ENCODE data around the gene PPP1R14C. TPM values are rescaled to one million over a fixed set of nuclear protein-coding genes. Genes with fewer than 3 reads are reported as not detected.
A peak's percentile ranks its signal among the peaks of the same experiment; 100 is the strongest.

Gene PPP1R14C
- polyA plus RNA-seq, 3 donors, result 0.11 TPM; not detected in 2

DNA sequence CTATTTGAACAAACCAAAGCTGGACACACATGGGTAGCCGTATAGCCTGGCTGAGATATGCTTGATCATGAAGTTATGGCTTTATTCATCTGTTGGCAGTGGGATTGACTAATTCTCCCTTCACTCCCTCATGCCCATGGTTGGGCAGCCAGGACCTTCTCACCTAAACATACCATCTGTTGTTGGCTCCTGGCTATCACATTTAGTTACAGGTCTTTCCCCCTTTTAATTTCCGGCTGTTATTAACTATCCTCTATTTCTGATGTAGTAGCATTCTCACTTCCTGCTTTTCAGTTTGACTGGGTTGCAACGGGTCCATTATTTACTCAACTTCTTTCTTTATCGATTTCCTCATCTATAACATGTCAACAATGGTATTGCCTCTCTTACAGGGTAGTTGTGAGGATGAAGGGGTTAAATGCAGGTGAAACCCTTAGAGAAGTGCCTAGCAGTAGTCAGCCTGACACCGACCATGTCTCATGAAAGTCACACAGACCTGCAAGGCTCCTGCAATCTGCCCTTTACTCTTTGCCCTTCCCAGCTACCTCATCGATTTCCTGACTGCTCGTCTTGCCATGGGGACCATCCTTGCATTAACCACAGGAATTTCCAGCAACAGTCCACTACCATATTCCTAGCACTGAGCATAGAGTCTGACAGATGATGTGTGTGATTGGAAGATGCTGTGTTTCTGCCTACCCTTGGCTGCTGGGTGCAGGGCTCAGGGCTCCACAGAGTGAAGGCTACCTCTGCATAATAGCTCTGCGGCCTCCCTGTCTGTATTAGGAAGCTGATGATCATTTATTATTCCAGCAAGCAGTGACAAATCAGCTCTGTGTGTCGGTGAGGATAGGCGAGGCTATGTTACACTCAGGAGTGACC is 42.2 kb downstream of the PPP1R14C start:
- intact Hi-C loops (cut with micrococcal nuclease), result no loop called here
- H3K9me3 ChIP-seq (replicated peaks in 1 of 2; ENCODE audit: control insufficient read depth in 1 of 2, insufficient read depth in 1 of 2, low read length in 2 of 2), result no peaks in the 10 kb centered on the region
- H3K27me3 ChIP-seq (ENCODE audit: control insufficient read depth in 2 of 2, insufficient read depth in 2 of 2, low read length in 2 of 2), result no peaks in the 10 kb centered on the region
- no peak overlapping the region for H3K9ac ChIP-seq (ENCODE audit: insufficient read depth, low read length, poor library complexity, severe bottlenecking)
- Mint-ChIP-seq H3K4me3 (no peak overlapping the region), H3K4me1 (peaks cover 19% of the 10 kb centered on the region), H3K27me3 (ENCODE audit: low read depth in 3 of 3) (peaks cover 2 to 10% (median 6%) of the 10 kb centered on the region in 3 donors), H3K9me3 (peaks cover 0 to 4% (median 0%) of the 10 kb centered on the region in 7 donors), H3K36me3 (no peaks in the 10 kb centered on the region), H3K27ac (no peak overlapping the region)
- 59% methylated on average over 3 of the region's 10 CpGs for WGBS (ENCODE audit: insufficient coverage)
- no peak overlapping the region for H3K4me2 ChIP-seq (replicated peaks; ENCODE audit: extremely low read depth, low read length, poor library complexity, severe bottlenecking)
- peak in 1 of 3 donors; percentile 4 for DNase-seq
- H3K27ac ChIP-seq (ENCODE audit: low read depth in 1 of 2, low read length in 2 of 2), result no peak overlapping the region
- H2AFZ ChIP-seq (ENCODE audit: insufficient read depth, low read depth, low read length, poor library complexity, severe bottlenecking), result no peak overlapping the region
- no peaks in the 10 kb centered on the region for H4K20me1 ChIP-seq (ENCODE audit: insufficient read depth, low read length)
- TF ChIP-seq, protein P1, sequence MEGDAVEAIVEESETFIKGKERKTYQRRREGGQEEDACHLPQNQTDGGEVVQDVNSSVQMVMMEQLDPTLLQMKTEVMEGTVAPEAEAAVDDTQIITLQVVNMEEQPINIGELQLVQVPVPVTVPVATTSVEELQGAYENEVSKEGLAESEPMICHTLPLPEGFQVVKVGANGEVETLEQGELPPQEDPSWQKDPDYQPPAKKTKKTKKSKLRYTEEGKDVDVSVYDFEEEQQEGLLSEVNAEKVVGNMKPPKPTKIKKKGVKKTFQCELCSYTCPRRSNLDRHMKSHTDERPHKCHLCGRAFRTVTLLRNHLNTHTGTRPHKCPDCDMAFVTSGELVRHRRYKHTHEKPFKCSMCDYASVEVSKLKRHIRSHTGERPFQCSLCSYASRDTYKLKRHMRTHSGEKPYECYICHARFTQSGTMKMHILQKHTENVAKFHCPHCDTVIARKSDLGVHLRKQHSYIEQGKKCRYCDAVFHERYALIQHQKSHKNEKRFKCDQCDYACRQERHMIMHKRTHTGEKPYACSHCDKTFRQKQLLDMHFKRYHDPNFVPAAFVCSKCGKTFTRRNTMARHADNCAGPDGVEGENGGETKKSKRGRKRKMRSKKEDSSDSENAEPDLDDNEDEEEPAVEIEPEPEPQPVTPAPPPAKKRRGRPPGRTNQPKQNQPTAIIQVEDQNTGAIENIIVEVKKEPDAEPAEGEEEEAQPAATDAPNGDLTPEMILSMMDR (IDR thresholded peaks at IDR 0.05), result no peak
- H3K79me2 ChIP-seq (ENCODE audit: insufficient read depth, low read length), result no peaks in the 10 kb centered on the region
- H3K36me3 ChIP-seq (replicated peaks in 1 of 2; ENCODE audit: control insufficient read depth in 1 of 2, insufficient read depth in 2 of 2, low read length in 2 of 2), result no peaks in the 10 kb centered on the region
- no peak overlapping the region for H3K4me3 ChIP-seq (replicated peaks in 1 of 3; ENCODE audit: low read depth in 2 of 3, low read length in 3 of 3)
- peaks cover 12 to 17% of the 10 kb centered on the region in 2 donors for H3K4me1 ChIP-seq (ENCODE audit: control insufficient read depth in 1 of 2, insufficient read depth in 2 of 2, low read length in 2 of 2)

DNA sequence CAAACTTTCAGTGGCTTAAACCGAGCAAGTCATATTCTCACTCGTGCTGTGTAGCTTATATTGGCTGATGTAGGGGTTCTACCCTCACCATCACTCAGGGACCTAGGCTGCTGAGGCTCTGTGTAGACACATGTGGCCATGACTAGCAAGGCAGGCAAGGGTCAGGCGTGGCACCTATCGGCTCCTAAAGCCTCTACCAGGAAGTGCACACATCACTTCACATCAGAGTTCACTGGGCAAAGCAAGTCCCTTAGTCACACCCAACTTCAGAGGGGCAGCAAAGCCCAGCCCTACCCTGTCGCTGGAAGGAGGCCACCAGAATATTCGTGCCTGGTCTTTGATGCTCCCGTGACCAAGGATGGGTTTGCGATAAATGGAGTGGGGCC is 42.9 kb downstream of the PPP1R14C start:
- no peaks in the 10 kb centered on the region for H3K36me3 Mint-ChIP-seq
- no peak for DNase-seq
- no peak overlapping the region for H3K9ac ChIP-seq (ENCODE audit: insufficient read depth, low read length, poor library complexity, severe bottlenecking)
- no peak overlapping the region for H3K4me3 Mint-ChIP-seq
- peaks cover 0 to 4% (median 0%) of the 10 kb centered on the region in 7 donors for H3K9me3 Mint-ChIP-seq
- no peaks in the 10 kb centered on the region for H3K36me3 ChIP-seq (replicated peaks in 1 of 2; ENCODE audit: control insufficient read depth in 1 of 2, insufficient read depth in 2 of 2, low read length in 2 of 2)
- H3K79me2 ChIP-seq (ENCODE audit: insufficient read depth, low read length), result no peaks in the 10 kb centered on the region
- no peak overlapping the region for H3K4me2 ChIP-seq (replicated peaks; ENCODE audit: extremely low read depth, low read length, poor library complexity, severe bottlenecking)
- intact Hi-C loops (cut with micrococcal nuclease), result no loop called here
- H3K27me3 Mint-ChIP-seq (ENCODE audit: low read depth in 3 of 3), result peaks cover 4 to 11% (median 7%) of the 10 kb centered on the region in 3 donors
- peaks cover 12 to 17% of the 10 kb centered on the region in 2 donors for H3K4me1 ChIP-seq (ENCODE audit: control insufficient read depth in 1 of 2, insufficient read depth in 2 of 2, low read length in 2 of 2)
- TF ChIP-seq, protein P1 (IDR thresholded peaks at IDR 0.05), result no peak
- H3K27ac Mint-ChIP-seq, result no peak overlapping the region
- no peak overlapping the region for H3K27ac ChIP-seq (ENCODE audit: low read depth in 1 of 2, low read length in 2 of 2)
- H4K20me1 ChIP-seq (ENCODE audit: insufficient read depth, low read length), result no peaks in the 10 kb centered on the region
- no peaks in the 10 kb centered on the region for H3K27me3 ChIP-seq (ENCODE audit: control insufficient read depth in 2 of 2, insufficient read depth in 2 of 2, low read length in 2 of 2)
- H3K4me1 Mint-ChIP-seq, result peaks cover 19% of the 10 kb centered on the region
- no peak overlapping the region for H3K4me3 ChIP-seq (replicated peaks in 1 of 3; ENCODE audit: low read depth in 2 of 3, low read length in 3 of 3)
- no peak overlapping the region for H2AFZ ChIP-seq (ENCODE audit: insufficient read depth, low read depth, low read length, poor library complexity, severe bottlenecking)
- no peaks in the 10 kb centered on the region for H3K9me3 ChIP-seq (replicated peaks in 1 of 2; ENCODE audit: control insufficient read depth in 1 of 2, insufficient read depth in 1 of 2, low read length in 2 of 2)
- 94% methylated on average over 3 of the region's 8 CpGs for WGBS (ENCODE audit: insufficient coverage)
